Measurements from ENCODE around the gene WWC1. TPM values are rescaled to one million over a fixed set of nuclear protein-coding genes. Genes with fewer than 3 reads are reported as not detected.

Gene WWC1
- total and polyA plus RNA-seq, 10 of the 15 experiments (the other 5 are each of a cell fraction or from before 2014, with no cell fraction given): 0.50 to 7.8 (median 2.5) TPM

DNA sequence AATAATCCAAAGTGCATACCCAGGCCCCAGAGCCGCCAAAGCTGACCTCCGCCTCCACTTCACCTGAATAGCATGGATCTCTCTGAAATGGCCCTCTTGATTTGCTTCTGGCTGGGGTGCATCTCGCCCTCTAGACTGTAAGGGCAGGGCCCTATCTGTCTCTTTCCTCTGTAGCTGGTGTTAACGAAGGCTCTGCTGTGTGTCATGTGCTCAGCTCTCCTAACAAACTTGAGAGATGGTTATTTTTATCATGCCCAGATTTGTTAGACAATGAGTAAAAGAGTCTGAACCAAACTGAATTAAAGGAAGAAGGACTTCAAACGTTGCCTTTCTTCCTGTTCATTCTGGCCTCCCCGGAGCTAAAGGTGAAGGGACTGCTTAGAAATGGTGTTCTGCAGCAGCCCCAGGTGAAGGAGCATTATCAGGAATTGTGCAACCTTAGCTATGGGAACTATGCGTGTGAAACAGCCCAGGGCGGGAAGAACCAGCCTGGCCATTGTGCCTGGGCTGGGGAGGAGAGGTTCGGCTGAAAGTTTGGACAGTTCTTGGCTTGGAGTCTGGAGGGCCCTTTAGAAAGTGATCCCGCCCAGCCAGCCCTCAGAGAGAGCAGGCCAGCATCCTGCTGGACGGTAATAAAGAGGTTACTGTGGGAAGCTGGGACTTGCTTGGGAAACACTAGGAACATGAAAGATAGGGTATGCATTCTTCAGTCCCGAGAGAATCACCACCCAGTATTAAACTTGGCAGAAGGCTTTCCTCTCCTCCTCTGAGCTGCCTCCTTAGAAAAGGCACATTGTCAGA lies 73.5 kb downstream of the WWC1 start:
- no peaks in the 10 kb centered on the region for H4K20me1 ChIP-seq (ENCODE audit: control insufficient read depth, insufficient read depth)
- ATAC-seq: no peak
- CTCF ChIA-PET: no interaction called here
- no peak overlapping the region for H3K4me3 ChIP-seq
- H3K9me3 ChIP-seq (replicated peaks; ENCODE audit: control insufficient read depth, insufficient read depth, low read length): no peaks in the 10 kb centered on the region
- WGBS (ENCODE audit: insufficient coverage, insufficient replicate concordance, low lambda C conversion rate, missing lambda C conversion rate): 41% methylated on average over 12 of the region's 12 CpGs
- in situ Hi-C loops (cut with MboI): no loop called here
- SMC1A ChIA-PET (ENCODE audit: uncharacterized antibody, unreplicated experiment): no interaction called here
- no peaks in the 10 kb centered on the region for H3K79me2 ChIP-seq (ENCODE audit: control insufficient read depth, insufficient read depth, low read length)
- H3K9ac ChIP-seq (ENCODE audit: control insufficient read depth, insufficient read depth, low read length): no peak overlapping the region
- RAD21 ChIA-PET (ENCODE audit: unreplicated experiment): no interaction called here
- H3K4me2 ChIP-seq (ENCODE audit: control insufficient read depth, insufficient read depth): no peak overlapping the region
- intact Hi-C loops (cut with micrococcal nuclease; ENCODE audit: unreplicated experiment): no loop called here
- no peaks in the 10 kb centered on the region for H3K4me1 ChIP-seq (ENCODE audit: control insufficient read depth, insufficient read depth, low read length)
- TF ChIP-seq SREBF1 (IDR thresholded peaks at IDR 0.05; ENCODE audit: low read length) (no peak), TBL1XR1 (IDR thresholded peaks at IDR 0.05; ENCODE audit: low read depth, low read length) (no peak)
- no peak for FAIRE-seq
- no TSS peak for BruUV-seq (replicated peaks)
- H2AFZ ChIP-seq (ENCODE audit: control insufficient read depth, low read depth, low read length): no peak overlapping the region
- POLR2A ChIA-PET: no interaction called here
- H3K27ac ChIP-seq (ENCODE audit: control insufficient read depth, insufficient read depth): no peak overlapping the region
- H3K27me3 ChIP-seq (replicated peaks in 1 of 2; ENCODE audit: control insufficient read depth in 2 of 2, insufficient read depth in 2 of 2, low read length in 1 of 2): no peaks in the 10 kb centered on the region
- no peaks in the 10 kb centered on the region for H3K36me3 ChIP-seq (ENCODE audit: control insufficient read depth in 2 of 2, insufficient read depth in 2 of 2, low read length in 1 of 2)
- no peak for DNase-seq (ENCODE audit: low read depth, low spot score)

DNA sequence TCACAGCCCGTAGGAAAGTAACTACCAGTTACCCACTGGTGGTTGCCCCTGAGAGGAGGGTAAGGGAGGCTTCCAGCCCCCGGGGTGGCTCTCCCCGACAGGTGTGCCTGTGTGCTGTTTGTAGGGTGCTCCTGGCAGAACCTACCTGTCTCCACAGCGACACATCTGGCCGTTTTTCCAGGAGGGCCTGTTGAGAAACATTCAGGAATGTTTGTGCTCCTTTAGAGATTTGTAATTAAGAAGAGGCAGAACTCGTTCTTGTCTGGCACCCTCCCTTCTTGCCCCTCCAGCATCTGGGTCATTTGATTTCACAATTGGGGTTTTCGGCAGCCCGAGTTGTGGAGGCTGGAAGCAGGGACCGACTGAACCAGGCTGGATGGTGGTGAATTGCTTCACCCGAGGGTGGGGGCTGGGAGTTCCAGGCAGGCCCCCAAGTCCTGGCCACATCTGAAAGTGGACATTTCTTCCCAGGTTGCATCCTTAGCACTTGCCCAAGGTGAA lies 74.2 kb downstream of the WWC1 start:
- no TSS peak for BruUV-seq (replicated peaks)
- ATAC-seq: no peak
- ChIA-PET RAD21 (ENCODE audit: unreplicated experiment) (no interaction called here), POLR2A (no interaction called here), SMC1A (ENCODE audit: uncharacterized antibody, unreplicated experiment) (no interaction called here), CTCF (no interaction called here)
- DNase-seq (ENCODE audit: low read depth, low spot score): no peak
- H3K36me3 ChIP-seq (ENCODE audit: control insufficient read depth in 2 of 2, insufficient read depth in 2 of 2, low read length in 1 of 2): no peaks in the 10 kb centered on the region
- H3K79me2 ChIP-seq (ENCODE audit: control insufficient read depth, insufficient read depth, low read length): no peaks in the 10 kb centered on the region
- no peaks in the 10 kb centered on the region for H3K27me3 ChIP-seq (replicated peaks in 1 of 2; ENCODE audit: control insufficient read depth in 2 of 2, insufficient read depth in 2 of 2, low read length in 1 of 2)
- H3K27ac ChIP-seq (ENCODE audit: control insufficient read depth, insufficient read depth): no peak overlapping the region
- FAIRE-seq: no peak
- H2AFZ ChIP-seq (ENCODE audit: control insufficient read depth, low read depth, low read length): no peak overlapping the region
- H3K4me1 ChIP-seq (ENCODE audit: control insufficient read depth, insufficient read depth, low read length): no peaks in the 10 kb centered on the region
- intact Hi-C loops (cut with micrococcal nuclease; ENCODE audit: unreplicated experiment) (no loop called here), in situ Hi-C loops (cut with MboI) (no loop called here)
- no peak overlapping the region for H3K4me3 ChIP-seq
- H3K4me2 ChIP-seq (ENCODE audit: control insufficient read depth, insufficient read depth): no peak overlapping the region
- no peaks in the 10 kb centered on the region for H4K20me1 ChIP-seq (ENCODE audit: control insufficient read depth, insufficient read depth)
- no peak overlapping the region for H3K9ac ChIP-seq (ENCODE audit: control insufficient read depth, insufficient read depth, low read length)
- WGBS (ENCODE audit: insufficient coverage, insufficient replicate concordance, low lambda C conversion rate, missing lambda C conversion rate): 36% methylated on average over 10 of the region's 10 CpGs
- no peaks in the 10 kb centered on the region for H3K9me3 ChIP-seq (replicated peaks; ENCODE audit: control insufficient read depth, insufficient read depth, low read length)
- TF ChIP-seq, protein P1, sequence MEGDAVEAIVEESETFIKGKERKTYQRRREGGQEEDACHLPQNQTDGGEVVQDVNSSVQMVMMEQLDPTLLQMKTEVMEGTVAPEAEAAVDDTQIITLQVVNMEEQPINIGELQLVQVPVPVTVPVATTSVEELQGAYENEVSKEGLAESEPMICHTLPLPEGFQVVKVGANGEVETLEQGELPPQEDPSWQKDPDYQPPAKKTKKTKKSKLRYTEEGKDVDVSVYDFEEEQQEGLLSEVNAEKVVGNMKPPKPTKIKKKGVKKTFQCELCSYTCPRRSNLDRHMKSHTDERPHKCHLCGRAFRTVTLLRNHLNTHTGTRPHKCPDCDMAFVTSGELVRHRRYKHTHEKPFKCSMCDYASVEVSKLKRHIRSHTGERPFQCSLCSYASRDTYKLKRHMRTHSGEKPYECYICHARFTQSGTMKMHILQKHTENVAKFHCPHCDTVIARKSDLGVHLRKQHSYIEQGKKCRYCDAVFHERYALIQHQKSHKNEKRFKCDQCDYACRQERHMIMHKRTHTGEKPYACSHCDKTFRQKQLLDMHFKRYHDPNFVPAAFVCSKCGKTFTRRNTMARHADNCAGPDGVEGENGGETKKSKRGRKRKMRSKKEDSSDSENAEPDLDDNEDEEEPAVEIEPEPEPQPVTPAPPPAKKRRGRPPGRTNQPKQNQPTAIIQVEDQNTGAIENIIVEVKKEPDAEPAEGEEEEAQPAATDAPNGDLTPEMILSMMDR (IDR thresholded peaks at IDR 0.05 in 2 of 3, conservative IDR thresholded peaks at IDR 0.05 in 1 of 3; ENCODE audit: control insufficient read depth in 2 of 3, extremely low read depth in 1 of 3, insufficient read depth in 1 of 3, low read depth in 3 of 3, low read length in 3 of 3): no peak
